Posterior cingulate gyrus (tissue), 11 donors: Measurements from ENCODE around the gene AMY1B.
"Not testable (repeated sequence)": the region's sequence is repeated elsewhere in the genome, so short reads cannot be mapped to it uniquely, and the experiment has no call there.

Experiments used
- DNase-seq, 10 donors: peaks; one replicate each; pipeline versions ENCODE4 v3.0.0 to v3.0.0-alpha.2; 2020 to 2021; ENCODE audit warnings: mixed read lengths in 3 of 10
- intact Hi-C: fragments of 100-400 bp; cut with DNase I; formaldehyde crosslinking; loops from one replicate; pipeline ENCODE4 v1.15.1; 2023

AMY1B gene

GRCh38 chr1:103696110-103696509, at the start of gene AMY1B:
Gene AMY1B, minus strand, starts transcription at chr1:103696210. Its CDS starts 571 bp downstream, at chr1:103695639.
- intact Hi-C loops, DNase-seq: not testable (repeated sequence)

- DNase-seq, intact Hi-C loops: not testable (repeated sequence)
Measured at GRCh38 chr1:103745040-103745439, 49.0 kb upstream of the AMY1B start.

GRCh38 chr1:103744449-103744848, 48.4 kb upstream of the AMY1B start:
- intact Hi-C loops, DNase-seq: not testable (repeated sequence)

- DNase-seq, intact Hi-C loops: not testable (repeated sequence)
Measured at GRCh38 chr1:103738031-103738430, 42.0 kb upstream of the AMY1B start.

- DNase-seq, intact Hi-C loops: not testable (repeated sequence)
Measured at GRCh38 chr1:103735334-103735733, 39.3 kb upstream of the AMY1B start.

- DNase-seq, intact Hi-C loops: not testable (repeated sequence)
Measured at GRCh38 chr1:103721473-103721872, 25.5 kb upstream of the AMY1B start.

GRCh38 chr1:103717404-103717803, 21.4 kb upstream of the AMY1B start:
- DNase-seq, result peak in 2 of 10 donors; percentile 0 to 2
- intact Hi-C loops, result not testable (repeated sequence)

- intact Hi-C loops, DNase-seq: not testable (repeated sequence)
Measured at GRCh38 chr1:103710381-103710780, 14.4 kb upstream of the AMY1B start.

GRCh38 chr1:103707670-103708069, 11.7 kb upstream of the AMY1B start:
- DNase-seq, intact Hi-C loops: not testable (repeated sequence)

GRCh38 chr1:103701256-103701655, 5.2 kb upstream of the AMY1B start:
- intact Hi-C loops, DNase-seq: not testable (repeated sequence)

GRCh38 chr1:103700669-103701068, 4.7 kb upstream of the AMY1B start:
- DNase-seq, intact Hi-C loops: not testable (repeated sequence)

- DNase-seq, intact Hi-C loops: not testable (repeated sequence)
Measured at GRCh38 chr1:103697430-103697829, 1.4 kb upstream of the AMY1B start.

- DNase-seq, intact Hi-C loops: not testable (repeated sequence)
Measured at GRCh38 chr1:103676335-103676734, 19.7 kb downstream of the AMY1B start.

GRCh38 chr1:103655460-103655859, 40.5 kb downstream of the AMY1B start, which contains the start of gene AMY1A:
Gene AMY1A, plus strand, starts transcription at chr1:103655760. Its CDS starts 571 bp downstream, at chr1:103656331.
- intact Hi-C loops, result not testable (repeated sequence)

GRCh38 chr1:103654133-103654532, 41.9 kb downstream of the AMY1B start:
- DNase-seq, intact Hi-C loops: not testable (repeated sequence)

More at GRCh38 chr1:103655460-103655859, 40.5 kb downstream of the AMY1B start, which contains the start of gene AMY1A:
- DNase-seq, result not testable (repeated sequence)

GRCh38 chr1:103650889-103651288, 45.1 kb downstream of the AMY1B start:
- intact Hi-C loops, DNase-seq: not testable (repeated sequence)

- intact Hi-C loops, result not testable (repeated sequence)
Measured at GRCh38 chr1:103650305-103650704, 45.7 kb downstream of the AMY1B start.

GRCh38 chr1:103643908-103644307, 52.1 kb downstream of the AMY1B start:
- DNase-seq, intact Hi-C loops: not testable (repeated sequence)

More at GRCh38 chr1:103650305-103650704, 45.7 kb downstream of the AMY1B start:
- not testable (repeated sequence) for DNase-seq

GRCh38 chr1:103641194-103641593, 54.8 kb downstream of the AMY1B start:
- intact Hi-C loops, DNase-seq: not testable (repeated sequence)
